Activated gamma-delta T cell treated with anti-CD3 and anti-CD28 coated beads, Interleukin-2, amount 50 U/mL, for 16 hours (primary cell): Measurements from ENCODE around the gene GNG7.
A peak's percentile ranks its signal among the peaks of the same experiment; 100 is the strongest.

Source experiments
- DNase-seq: peaks from one replicate; pipeline ENCODE4 v3.0.0-alpha.2; 2020; ENCODE audit warnings: low read depth

The GNG7 gene

DNA sequence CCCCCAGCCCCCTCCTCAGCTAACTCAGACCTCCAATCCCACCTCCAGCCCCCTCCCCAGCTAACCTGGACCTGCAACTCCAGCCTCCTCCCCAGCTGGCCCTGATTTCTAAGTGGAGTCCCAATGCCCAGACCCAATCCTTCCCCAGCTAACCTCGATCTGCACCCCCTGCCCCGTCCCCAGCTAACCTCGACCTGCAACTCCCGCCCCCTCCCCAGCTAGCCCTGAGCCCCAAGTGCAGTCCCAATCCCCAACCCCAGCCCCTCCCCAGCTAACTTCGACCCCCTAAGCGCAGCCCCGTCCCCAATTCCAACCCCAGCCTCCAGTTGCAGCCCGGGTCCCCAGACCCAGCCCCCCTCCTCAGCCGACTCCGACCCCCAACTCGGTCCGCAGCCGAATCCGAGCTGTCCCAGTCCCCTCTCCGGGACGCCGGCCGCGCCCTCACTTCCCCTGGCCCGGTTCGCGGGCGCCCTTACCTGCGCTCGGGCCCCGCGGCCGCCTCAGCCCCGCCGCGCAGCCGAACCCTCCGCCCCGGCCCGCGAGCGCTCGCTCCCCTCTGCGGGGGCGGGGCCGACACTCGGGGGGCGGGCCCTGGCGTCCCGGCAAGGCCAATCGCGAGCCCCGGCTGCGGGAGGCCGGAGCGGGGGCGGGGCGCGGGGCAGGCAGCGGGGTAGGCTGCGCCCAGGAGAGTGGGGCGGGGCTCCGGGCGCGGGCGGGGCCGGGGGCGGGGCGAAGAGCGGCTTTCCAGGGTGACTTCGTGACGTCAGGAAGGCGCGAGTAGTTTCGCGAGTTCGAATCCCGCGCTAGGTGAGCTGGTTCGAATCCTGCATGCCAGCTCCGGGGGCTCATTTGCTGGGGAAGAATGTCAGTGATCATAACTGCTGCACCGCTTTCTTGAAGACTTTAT lies at the start of gene GNG7:
Gene GNG7 (minus strand): TSS at position 525 of the 907 bp plus-strand sequence. CDS start 182,006 bp downstream, outside the sequence.
- peak; percentile 88 for DNase-seq

DNA sequence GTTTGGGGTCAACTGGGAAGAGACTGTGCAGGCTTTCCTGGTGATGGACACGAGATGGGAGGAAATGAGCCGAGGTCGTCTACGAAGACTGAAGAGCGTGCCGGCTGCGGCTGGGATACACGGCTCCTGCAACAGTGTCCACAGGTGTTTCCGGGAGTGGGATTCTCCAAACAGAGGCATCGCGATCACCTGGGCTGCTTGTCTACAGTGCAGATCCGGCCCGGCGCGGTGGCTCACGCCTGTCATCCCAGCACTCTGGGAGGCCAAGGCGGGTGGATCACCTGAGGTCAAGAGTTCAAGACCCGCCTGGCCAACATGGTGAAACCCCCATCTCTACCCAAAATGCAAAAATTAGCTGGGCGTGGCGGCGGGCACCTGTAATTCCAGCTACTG lies 48.9 kb upstream of the GNG7 start:
- no peak for DNase-seq

DNA sequence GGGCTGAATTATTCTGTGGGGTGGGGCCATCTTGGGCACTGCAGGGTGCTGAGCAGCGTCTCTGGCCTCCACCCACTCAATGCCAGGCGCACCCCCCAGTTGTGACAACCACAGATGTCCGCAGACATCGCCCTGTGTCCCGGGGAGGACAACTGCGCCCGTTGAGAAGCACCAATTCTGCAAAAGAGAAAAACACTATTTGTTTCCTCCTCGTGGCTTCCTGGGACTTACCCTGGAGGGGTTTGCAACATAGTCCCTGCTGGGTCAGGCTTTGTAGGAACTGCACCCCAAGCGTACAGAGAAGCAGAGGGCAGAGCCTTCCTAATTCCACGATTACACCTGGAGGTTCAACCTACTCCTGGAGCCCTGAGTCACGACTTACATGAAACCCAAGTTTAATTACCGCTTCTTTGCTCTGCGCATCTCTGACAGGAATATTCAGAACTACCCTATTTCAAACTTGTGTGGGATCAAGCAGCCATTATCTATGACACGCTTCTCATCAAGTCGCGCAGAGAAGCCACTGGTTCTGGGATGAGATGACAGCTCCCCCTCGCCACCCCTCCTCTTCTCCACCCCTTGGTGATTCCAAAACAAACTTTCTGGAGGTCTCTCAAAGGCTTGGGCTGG lies 48.4 kb upstream of the GNG7 start:
- no peak for DNase-seq

DNA sequence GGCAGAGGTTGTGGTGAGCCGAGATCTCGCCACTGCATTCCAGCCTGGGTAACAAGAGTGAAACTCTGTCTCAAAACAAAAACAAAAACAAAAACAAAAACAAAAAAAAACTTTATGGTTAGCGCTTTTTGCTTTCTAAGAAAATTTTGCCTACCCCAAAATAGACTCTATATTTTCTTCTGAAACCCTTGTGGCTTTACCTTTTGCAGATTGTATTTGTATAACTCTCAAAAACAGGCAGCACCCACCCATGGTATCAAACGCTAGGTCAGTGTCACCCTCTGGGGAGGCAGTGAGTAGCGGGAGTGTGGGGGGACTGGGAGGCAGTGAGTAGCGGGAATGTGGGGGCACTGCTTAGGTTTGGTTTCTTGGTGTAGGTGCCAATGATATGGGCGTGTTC lies 44.9 kb upstream of the GNG7 start:
- DNase-seq = no peak

DNA sequence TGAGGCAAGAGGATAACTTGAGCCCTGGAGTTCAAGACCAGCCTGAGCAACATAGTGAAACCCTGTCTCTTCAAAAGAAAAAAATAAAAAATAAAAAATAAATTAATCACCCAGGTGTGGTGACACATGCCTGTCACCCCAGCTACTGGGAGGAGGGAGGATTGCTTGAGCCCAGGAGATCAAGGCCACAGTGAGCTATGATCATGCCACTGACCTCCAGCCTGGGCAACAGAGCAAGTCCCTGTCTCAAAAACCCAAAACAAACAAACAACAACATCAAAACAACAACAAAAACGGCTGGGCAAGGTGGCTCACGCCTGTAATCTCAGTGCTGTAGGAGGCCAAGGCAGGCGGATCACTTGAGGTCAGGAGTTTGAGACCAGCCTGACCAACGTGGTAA lies 41.6 kb upstream of the GNG7 start:
- DNase-seq = no peak

DNA sequence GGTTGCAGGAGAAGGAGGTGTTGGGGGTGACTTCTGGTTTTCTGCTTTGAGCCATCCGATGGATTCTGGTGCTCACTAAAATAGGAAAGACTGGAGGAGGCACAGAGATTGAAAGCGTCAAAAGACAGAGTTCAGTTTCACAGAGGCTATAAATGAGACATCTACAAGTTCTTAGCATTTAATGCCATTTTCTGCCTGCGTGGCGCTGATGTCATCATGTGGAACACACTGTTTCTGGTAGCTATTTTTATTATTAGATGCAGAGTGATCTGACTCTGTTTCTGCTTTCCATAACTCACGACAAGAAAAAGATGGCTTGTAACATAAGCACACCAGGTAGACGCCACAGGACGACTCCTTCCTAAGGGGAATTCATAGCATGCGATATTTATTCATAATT lies 40.6 kb upstream of the GNG7 start:
- no peak for DNase-seq

DNA sequence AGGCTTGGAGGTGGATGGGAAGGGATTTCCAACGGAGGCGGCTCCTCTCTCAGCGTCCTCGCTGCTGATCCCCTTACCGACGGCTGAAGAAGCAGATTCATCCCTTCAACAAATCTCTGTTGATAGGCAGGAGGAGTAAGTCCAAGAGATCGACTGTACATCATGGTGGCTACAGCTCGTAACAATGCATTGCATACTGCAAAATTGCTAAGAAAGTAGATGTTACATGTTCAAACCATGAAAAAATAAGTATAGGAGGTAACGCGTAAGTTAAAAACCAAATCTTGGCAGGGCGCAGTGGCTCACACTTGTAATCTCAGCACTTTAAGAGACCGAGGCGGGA lies 37.8 kb upstream of the GNG7 start:
- no peak for DNase-seq

DNA sequence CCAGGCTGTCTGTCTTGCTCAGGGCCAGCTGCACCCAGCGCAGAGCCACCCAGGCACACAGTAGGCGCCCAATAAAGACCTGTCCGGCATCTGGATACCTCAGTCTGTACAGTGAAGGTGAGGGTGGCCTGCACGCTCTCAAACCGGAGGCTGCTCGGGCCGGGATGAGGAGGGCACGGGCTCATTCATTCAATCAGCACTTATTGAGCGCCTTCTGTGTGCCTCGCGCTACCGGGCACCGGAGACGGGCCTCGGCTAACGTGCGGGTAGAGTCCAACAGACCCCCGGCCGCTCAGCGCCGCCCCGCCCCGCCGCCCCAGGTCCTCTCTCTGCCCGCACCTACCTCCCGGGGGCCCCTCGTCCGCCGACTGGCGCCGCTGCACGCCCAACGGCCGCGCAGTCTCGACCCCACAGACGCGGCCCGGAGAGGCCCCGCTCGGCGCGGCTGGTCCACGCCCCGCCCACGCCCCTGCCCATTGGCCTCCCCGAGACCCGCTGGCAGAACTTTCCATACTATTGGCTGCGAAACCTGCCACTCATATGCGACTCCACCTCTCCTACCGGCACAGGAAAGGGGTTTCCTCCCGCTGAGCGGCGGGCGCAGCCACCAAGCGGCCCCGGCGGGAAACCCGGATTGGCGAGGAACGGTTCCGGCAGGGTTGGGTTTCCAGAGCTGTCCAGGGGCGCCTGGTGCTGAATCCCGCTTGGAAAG lies 37.3 kb upstream of the GNG7 start, which contains the start of gene SLC39A3:
Gene SLC39A3 (minus strand): TSS at position 416 of the 712 bp plus-strand sequence. CDS start 2,760 bp downstream, outside the sequence.
- peak; percentile 100 for DNase-seq

DNA sequence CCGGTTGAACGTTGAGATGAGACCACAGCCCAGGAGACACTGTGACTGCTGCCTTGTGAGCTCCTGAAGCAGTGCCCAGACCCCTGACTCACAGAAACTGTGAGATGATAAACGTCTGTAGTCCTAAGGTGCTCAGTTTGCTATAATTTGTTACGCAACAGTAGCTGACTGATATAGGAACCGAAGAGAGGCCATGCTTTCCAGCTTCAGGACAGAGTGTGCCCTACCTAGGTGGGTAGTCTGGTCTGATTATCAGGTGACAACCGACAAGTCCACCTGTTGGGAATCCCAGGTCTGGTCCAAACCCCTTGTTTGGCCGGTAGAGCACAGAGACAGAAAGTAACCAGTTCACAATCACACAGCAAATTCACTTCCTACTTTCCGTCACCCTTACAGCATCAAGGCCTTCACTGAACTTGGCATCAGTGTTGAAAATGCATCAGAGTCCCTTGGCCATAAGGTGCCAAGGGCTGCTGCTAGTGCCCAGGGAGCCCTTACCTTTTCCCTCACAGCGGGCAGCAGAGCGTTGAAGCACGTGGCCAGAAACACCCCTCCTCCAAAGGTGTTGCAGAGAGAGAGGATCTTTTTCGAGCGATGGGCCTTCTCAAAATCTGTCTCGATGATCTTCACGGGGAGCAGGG lies 34.2 kb upstream of the GNG7 start:
- DNase-seq = no peak

DNA sequence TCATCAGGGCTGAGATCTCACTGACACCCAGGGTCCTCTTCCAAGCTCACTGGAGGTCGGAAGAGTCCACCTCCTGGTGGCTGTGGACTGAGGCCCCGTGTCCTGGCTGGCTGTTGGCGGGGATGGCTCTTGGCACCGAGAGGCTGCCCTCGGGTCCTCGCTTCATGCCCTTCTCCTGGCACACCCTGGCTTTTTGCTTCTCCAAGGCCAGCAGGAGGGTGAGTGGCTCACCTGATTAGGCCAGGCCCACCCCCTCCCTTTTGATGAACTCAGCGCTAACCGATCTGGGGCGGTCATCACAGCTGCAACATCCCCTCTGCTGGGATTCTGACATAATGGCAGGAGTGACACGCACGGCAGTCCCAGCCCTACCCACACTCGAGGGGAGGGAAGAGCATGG lies 32.9 kb upstream of the GNG7 start:
- DNase-seq = no peak

DNA sequence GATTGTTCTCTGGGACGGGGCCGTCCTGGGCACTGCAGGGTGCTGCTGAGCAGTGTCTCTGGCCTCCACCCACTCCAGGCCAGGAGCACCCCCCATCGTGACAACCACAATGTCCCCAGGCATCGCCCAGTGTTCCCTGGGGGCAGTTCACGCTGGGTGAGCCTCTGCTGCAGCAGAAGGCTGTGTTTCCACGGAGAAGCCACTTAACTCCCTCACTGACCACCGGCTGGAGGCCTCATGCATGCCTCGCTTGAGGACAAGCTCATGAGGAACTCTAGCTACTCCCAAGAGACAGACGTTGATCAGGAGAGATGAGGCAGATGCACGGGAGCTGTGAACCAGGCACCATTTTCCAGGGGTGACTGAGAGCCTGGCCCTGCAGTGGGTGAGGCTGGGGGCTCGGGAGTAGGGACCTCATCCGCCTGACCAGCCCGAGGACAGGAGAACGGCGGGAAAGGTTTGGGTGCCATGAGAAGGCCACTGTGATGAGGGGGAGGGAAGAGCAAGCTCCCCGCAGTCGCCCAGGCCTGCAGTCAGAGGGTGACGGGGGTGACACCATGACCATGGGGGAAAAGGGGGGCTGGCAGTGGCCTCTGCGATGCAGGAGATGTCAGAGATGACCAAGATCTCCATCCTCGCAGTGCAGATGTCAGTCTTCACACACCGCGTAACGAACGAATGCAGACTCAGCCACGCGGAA lies 32.2 kb upstream of the GNG7 start:
- DNase-seq = no peak

DNA sequence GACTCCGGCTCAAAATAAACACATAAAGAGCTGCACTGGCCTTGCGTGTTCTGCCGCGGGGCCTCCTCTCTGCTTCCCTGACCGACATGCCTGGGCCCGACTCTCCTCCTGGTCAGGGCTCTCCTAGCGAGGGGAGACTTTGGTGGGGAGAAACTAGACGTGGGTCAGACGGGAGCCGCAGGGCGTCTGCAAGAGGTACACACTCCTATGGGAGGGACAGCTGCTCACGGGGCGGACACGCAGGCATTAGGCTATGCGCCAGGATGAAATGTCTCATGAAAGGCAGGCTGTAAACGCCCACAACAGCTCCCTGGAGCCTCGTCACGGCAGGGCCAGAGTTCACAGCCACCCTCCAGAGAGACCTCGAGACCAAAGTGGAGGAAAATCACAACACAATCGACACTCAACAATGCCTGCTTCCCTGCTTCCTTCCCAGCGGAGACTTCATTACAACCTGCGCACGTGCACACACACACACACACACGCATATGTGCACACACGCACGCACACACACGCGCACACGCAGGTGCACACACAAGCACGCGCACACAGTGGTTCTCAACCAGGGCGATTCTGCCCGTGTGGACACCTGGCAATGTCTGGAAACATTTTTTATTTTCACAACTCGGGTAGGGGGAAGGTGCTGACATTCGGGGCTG lies 31.6 kb upstream of the GNG7 start:
- no peak for DNase-seq

DNA sequence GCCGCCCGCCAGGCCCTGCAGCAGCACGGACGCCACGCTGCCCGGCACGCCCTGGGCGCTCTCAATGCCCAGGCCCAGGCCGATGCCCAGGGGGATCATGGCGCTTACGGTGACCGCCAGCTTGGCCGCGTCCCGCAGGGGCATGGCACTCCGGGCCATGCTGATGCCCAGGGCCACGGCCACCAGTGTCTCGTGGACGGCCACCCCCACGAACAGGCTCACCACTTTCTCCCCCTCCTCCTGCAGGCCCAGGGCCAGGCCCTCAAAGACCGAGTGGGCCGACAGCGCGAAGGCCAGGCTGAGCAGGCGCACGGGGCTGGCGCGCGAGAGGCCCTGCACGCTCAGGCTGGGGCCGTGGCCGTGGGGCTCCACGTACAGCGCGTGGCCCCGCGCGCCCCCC lies 30.4 kb upstream of the GNG7 start:
- no peak for DNase-seq

DNA sequence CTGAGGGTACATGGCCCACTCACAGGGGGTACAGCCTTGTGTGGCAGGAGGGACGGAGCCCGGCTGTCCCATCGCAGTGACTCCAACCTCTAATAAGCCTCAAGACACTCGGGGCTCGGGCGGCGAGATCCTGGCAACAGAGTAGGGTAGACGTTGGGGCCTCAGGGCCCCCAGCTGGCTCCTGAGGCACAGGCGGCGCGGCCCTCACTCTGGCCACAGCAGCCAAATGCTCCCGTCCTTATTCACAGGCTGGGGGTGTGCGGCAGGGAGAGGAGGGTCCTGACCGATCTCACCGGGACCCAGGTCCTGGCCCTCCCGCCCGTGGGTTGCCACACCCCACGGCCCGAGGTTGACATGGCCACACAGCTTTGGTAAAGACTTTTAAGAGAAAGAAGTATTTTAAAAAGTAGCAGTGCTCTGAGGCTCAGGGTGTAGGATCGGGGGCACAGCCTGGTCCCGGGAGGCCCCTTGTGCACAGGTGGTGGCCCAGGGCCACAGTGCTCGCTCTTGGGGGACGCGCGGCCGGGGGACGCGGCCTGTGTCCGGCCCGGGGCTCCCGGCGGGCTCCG lies 29.7 kb upstream of the GNG7 start:
- no peak for DNase-seq

DNA sequence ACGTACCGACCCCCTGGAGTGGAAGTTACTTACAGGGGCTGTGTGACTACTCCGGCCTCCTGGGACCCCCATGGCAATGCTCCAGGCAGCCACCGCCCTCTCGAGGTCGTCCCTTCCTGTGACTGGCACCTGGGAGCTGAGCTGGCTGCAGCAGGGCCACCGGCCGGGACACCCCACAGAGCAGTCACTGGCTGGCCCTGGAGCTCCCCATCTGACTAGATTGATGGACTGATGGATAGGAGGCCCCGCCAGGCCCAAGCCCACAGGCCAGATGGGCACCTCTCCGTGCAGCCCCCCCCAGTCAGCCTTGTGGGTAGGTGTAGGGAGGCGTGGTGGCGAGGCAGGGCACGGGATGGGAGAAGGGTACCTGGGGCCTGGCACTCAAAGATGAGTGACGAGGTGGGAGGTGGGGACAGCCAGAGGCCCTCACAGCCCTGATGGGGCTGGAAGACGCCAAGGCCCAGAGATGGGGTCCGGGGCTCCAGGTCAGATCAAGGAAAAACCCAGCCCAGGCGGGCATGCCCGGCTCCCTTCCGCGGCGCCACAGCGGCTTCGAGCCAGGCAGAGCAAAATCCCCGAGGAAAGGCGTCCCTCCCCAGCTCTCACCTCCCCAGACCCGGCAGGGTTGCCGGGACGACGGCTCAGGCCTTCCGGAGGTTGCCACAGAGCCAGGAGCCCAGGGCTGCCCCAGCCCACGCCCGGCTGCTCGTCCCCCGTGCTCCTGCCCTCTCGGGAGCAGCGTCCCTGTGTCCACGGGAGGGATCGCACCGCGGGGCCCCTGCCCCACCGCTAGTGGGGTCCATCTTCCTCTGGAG lies 28.9 kb upstream of the GNG7 start:
- DNase-seq = no peak

DNA sequence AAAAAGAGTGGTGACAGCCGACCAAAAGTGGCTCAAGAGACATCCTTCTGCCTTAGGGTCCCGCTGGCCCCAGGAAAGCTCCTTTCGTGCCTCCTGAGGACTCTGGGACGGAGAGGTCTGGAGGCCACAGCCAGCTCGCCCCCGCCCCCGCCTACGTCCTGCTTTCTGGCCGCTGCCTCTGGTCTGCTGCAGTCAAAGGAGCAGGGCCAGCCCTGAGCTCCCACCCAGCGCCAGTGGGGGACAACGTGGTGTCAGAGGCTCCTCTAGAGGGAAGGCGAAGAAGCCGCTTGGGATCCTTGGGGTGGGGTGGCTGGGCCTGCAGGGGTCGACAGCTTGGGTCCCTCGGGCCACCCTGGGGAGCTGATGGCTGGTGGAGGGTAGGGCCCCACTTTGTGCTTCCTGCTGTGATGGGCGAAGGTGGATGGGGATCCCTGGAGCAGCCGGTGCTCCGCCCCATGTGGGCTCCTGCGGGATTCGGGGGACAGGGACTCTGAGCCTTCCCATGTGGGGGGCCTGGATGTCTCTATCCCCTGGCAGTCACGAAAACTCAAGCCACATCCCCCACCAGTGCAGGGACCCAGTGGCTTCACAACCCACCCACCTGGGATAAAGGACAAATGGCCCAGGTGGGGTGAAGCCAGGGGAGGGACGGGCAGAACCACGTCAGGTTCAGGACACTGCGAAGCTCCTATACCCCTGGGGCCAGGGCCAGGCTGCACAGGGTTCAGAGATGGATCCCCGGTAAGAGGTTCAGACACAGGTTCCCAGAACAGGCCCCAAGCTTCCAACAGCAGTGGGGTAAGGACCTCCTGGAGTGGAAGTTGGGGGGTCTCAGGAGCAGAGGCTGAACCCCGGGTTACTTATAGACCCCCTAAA lies 27.7 kb upstream of the GNG7 start:
- no peak for DNase-seq

DNA sequence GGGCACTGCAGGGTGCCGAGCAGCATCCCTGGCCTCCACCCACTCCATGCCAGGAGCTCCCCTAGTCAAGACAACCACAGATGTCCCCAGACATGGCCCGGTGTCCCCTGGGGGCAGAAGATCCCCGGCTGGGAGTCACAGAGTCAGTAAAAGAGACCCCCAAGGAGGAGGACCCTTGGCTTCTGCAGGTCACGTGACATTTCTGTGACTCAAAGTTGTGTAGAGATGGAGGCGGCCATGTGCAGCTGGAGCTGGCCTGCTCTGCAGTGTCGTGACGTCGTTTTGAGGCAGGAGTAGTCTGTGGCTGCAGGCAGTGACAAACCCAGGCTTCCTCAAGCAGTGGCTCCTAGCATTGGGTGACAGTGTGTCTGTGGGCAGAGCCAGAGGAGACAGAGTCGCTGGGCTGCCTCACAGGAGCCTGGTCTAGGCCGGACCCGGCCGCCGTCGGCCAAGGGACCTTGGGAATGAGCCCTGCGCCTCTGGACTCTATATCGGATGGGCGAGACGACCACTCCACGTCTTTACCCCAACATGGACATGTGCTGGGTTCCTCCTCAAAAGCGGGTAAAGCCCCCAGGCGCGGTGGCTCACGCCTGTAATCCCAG lies 26.4 kb upstream of the GNG7 start:
- no peak for DNase-seq

DNA sequence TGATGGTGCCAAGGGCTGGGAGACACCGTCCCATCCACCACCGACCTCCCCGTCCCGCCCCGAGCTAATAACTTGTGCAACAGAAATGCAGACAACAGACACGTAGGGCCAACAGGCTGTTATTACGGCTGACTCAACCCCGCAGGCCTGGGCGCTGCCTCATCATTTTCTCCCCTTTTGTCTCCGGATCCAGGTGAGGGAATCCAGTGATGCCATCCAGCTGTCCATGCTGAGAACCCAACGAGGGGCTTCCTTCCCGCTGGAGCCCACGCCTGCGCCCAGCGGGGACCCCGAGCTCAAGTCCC lies 25.1 kb upstream of the GNG7 start:
- DNase-seq = no peak
